ENCODE results near the gene CNGB1.

The CNGB1 gene

DNA sequence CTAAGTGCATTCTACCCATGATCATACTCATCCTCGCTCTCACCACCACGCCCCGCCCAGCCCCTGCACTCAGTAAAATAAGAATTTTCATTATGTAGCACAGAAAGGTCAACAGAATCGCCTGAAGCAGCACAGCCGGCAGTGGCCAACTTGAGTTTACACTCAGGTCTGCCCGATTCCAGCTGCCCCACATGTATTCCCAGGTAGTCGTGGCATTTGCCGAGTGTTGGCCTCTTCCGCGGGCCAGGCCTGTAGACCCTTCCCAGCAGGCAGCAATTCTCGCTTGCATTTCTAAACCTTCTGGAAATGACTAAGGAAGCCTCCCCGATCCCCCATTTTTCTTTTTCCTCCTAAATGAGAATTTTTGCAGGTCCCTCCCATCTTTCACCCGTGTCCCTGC, 609 bp downstream of the CNGB1 start:
- DNase-seq, result no peak

DNA sequence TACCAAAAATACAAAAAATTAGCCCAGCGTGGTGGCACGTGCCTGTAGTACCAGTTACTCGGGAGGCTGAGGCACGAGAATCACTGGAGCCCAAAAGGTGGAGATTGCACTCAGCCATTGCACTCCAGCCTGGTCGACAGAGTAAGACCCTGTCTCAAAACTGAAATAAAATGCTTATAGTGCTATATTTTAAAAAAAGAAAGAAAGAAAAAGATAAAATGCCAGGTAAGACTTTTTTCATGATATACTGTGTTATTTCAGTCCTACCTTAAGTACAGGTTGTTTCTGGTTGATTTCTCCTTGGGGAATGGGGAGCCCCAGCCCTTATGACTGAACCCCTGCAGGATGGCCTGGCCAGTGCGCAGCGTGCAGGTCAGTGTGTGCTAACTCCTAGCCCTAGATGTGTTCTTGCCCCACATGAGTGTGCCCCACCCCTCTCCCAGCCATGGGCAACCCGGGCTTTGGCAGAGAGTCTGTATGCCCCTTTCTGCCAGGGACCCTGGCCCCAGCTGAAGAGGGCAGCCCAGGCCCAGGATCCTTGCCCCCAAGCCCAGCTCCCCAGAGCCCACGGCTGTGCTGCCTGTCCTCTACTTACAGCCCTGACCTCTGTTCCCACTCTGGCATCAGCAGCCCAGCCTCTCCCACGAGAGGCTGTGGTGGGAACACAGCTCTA, 1.3 kb downstream of the CNGB1 start:
- DNase-seq, result no peak

DNA sequence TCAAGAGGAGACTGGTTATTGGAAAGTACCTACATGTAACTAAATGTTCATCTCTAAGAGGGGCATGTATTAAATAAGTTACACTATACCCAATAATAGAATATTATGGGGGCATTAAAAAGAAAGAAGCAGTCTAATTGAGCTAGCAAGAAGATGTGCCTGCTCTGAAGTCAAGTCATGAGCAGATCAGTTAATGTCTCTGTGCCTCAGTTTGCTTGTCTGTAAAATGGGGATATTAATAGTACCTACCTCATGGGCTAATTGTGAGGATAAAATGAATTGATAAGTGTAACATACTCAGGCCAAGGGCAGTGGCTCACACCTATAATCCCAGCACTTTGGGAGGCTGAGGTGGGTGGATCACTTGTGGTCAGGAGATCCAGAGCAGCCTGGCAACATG, 3.0 kb downstream of the CNGB1 start:
- DNase-seq, result no peak

DNA sequence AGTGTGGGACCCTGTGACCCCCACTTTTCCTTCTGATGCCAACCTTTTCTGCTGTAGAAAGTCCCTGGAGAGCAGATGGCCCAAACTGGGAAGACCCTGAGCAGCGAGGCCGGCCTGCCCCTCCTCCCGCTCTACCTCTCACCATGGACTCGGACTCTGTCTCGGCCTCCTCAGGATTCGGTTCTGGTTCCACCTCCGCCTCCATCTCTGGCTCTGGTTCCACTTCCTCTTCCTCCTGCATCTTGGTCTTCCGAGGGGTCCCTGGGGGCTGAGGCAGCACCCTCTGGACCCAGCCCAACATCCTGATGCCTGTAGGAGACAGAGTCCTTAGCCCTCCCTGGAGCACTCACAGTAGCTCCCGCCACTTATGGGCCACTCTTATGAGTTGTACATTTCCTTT, 3.9 kb downstream of the CNGB1 start:
- DNase-seq, result no peak

DNA sequence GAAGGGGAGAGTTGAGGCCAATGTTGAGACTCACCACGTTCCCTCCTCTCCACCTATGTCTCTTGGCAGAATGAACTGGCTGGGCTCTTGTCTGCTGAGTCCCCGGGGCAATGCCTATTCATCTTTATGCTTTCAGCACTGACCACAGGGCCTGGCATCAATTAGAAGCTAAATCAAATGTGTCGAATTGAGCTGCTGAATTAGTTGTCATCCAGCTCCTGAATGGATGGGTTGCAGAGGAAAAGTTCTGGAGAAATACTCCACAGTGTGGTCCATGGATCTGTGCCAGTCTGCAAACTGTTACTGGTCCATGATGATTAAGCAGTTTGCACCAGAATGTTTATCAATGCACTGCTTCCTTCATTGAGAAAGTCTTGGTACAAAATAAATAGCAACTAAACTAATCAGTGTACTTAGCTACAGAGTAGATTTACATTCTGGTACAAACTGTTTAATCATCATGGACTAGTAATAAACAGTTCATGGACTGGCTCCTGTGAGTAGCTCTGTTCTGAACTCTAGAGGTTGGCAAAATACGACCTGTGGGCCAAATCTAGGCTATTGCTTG, 4.6 kb downstream of the CNGB1 start:
- DNase-seq, result no peak

DNA sequence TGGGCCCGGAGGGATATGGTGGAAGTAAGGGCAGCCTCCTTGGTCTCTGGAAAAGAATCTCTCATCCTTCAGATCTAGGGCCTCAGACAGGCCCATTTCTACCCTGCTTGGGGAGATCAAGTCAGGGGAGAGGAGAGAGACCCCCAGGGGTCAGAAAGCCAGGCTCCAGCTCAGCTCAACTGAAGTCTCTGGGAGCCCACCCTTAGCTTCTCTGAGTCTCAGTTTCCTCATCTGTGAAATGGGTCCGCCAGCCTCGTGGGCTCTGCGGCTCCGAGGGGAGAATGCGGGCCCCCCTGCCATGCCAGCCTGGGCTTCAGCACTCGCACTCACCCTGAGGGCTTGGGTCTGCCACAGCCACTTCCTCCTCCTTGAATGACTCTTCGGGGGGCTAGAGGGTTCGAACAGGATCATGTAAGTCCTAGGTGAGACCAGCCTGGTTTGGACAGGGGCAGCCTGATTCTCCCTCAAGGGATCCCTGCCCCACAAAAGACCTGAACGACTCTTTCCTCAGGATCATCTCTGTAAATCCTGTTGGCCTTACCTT, 6.7 kb downstream of the CNGB1 start:
- DNase-seq, result no peak

DNA sequence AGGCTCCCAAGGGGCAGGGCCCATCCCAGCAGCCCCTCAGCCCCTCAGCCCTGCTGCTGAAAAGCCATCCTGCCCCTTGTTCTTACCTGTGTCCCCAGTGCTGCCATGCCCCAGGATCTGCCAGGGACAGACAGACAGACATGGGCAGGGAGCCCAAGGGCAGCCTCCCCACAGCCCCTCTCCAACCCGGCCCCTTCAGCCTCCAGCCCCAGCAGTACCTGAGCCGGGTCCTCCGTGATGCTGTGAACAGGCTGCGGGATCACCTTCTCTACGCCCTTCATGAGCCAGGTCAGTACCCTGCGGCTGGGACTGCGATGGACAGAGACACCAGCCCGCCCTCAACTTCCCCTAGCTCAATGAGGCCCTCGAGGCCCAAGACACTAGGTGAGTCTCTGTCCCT, 8.2 kb downstream of the CNGB1 start:
- DNase-seq, result no peak

DNA sequence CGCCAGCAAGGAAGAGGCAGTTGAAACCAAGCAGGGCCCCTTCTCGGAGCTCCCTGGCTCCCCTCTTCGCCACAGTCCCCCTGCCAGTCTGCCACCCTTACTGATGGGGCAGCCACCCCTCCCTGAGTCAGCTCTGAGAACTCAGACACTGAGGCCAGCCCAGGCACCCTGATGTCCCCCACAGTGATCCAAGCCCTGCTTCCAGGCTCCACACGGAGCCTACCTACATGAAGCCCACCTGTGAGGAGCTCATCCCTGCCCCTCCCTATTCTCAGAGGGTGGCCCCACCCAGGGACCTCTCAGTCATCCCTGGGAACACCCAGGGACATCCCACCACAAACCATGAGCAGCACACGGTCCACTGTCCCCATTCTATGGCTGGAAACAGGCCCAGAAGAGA, 8.9 kb downstream of the CNGB1 start:
- DNase-seq, result no peak

DNA sequence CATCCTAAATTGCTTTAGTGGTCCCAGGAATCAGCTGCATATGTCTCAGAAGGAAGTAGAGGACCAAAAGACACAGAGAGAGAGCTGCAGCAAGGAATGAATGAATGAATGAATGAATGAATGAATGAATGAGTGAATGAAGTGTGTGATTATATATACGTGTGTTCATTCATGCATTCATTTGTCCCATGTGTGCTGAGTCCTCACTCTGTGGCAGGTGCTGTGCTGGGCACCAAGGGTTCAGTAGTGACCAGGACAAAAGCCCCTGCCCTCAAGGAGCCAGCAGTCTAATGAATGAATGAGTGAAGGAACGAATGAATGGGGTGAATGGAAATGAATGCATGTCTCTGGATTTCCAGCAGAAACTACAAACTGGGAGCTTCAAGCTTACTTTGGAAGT, 9.4 kb downstream of the CNGB1 start:
- DNase-seq, result no peak

DNA sequence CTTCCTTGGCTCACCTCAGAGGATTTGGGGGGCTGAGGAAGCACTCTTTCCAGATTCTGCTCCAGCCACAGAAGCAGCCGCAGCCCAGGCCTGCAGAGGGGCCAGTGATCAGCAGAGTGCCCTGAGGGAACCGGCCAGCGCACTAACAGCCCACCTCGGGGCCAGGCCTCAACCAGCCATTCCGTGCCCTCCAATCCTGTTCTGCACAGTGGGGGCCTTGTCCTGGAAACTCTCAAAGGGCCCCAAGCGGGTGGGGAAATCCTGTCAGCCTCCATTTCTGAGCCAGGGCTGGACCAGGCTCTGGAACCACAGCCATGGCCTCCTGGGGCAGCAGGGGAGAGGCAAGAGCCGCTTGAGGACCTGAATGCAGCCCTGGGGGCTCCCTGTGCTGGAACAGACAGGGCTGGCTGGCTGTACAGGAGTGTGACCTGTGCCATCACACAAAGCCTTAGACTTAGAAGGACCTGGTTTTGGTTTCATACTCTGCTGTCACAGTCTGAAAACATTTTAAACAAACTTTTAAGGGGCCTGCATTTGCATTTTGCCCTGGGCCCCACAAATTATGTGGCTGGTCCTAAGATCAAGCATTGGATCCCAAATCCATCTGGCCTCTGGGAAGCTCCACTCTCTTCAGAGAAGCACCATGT, 10.0 kb downstream of the CNGB1 start:
- no peak for DNase-seq

DNA sequence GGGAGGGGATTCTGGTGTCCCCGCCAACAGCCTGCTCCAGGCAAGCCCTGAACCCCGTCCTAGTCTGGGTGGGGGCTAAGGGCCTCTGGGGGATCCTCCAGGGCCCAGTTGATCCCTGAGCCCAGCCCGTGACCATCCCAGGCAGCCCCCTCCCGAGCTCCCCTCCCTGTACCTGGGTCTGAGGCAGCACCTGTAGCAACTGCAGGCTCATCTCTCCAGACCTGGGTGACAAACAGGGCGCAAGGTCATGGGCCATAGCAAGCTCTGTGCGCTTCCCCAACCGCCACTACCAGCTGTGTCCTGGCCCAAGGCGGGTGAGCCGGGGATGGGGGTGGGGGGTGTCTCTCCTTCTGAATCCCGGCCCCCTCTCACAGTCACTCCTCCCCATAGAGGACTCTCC, 10.6 kb downstream of the CNGB1 start:
- no peak for DNase-seq

DNA sequence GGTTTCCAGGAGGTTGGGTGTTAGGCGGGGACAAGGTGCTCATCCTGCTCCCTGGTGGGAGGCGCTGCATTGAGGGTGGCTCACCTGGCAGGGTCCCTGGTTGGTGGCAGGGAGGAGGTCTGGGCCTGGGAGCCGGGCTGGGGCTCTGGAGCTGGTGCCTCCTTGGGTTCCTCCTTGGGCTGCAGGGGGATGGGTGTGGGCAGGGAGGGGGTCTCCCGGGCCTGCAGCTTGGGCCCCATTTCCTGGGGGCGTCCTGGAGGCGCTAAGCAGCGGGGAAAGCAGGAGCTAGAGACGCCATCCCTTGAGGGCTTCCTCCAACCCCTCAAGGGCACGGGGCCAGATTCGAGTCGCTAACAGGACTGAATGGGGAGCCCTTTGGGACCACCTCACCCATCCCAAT, 11.1 kb downstream of the CNGB1 start:
- DNase-seq, result no peak

DNA sequence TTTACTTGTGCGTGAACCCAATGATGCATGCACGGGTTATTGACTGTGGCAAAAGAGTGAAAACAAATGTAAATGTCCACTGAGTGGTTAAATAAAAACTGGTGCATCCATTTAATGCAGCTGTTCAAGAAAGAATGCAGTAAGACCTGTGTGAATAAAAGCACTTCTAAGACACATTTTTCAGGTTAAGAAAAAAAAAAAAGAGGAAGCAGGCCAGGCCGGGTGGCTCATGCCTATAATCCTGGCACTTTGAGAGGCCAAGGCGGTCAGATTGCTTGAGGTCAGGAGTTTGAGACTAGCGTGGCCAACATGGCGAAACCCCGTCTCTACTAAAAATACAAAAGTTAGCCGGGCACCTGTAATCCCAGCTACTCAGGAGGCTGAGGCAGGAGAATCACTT, 11.8 kb downstream of the CNGB1 start:
- no peak for DNase-seq

DNA sequence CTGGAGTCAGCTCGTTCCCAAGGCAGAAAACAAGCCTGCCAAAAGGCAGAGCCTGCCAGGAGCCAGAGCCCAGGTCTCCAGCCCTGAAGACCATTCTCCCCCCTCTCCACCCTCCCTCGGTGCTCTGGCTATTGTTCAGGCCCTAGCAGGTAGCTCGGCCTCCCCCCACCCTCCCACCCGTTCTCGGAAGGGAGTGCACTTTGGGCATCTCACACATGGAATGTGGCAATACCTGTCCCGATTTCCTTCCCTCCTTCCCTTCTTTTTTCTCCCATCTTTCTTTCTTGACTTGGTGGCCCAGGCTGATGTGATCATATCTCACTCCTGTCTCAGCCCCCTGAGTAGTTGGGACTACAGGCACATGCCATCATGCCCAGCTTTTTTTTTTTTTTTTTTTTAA, 12.4 kb downstream of the CNGB1 start:
- DNase-seq, result no peak

DNA sequence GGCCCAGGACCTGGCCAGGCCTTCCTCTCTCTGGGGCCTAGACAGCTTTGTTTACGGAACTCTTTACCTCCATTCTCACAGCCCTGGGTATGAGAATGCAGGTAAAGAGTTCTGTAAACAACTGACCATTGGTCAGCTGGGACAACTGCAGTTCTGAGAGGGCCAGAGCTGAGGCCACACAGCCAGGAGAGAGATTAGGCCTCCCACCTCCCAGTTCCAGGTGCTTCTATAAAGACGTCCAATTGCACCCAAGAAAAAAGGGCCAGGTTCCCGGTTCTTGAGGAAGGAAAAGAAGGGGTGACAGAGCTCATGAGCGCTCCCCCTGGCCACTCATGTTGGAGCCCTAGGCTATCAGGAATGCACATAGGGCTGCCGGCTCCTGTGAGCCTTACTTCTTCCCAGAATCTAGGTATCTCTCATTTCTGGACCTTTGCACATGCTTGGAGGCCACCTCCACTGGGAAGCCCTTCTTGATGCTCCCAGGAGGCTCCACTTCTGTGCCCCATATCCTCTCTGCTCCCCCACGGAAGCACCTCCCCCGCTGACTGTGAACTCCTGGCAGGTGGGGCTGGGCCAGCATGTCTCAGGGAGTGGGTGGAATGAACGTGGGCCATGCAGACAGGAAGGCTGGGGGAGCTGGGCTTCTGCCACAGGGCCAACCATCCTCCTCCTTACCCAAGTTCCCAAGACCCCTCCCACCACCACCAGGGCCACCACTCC, 13.1 kb downstream of the CNGB1 start:
- DNase-seq, result no peak

DNA sequence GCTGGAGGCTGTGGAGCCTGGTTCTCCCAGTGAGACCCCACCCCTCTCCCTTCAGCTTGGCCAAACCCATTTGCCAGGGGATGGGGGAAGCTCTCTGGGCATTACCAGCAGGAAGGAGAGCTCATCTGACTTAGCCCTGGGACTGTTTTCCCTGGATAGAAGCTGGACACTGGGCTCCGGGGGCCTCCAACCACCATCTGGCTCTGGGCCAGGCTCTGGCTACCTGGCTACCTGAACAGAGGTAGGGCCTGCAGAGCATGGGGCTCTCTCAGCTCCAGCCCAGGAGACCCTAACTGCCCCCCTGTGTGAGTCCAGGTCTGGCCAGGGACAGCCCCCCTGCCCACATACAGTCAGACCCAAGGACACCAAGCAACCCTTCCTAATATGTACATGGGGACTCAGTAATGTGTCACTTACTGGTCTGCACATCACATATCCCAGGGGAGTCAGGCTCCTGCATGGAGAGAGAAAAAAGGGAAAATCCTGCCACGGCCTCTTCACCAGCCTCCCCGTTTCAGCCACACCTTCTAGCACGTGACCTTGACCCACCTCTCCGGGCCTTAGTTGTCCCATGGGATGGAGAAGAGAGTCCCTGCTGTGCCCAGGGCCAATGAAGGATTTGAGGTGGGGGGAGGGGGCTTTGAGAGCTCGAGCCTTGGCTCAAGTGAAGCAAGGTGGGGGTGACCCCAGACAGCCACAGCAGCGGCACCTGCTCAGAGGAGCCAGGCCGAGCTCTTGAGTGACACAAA, 13.8 kb downstream of the CNGB1 start:
- DNase-seq, result no peak

DNA sequence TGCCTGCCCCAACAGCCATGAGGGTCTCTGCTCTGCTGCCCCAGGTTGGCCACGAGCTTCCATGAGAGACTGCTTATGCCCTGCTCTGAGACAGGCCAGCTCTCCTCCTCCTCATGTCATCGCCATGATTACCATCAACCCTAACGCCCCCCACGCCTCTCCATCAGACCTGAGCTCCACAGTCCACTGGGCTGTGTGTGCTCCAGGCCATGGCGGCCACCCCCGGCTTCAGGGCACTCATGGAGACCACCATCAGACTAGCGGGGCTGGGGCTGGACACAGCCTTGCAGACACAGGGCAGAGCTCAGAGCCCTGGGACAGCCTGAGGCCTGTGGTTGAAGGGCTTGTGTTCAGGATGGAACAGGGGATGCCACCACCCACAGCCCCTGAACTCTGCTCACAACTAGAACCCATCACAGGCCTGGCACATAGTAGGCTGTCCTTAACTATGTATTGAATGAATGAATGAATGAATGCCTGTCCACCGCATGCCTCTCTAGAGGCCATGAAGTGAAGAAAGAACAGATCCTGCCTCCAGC, 14.6 kb downstream of the CNGB1 start:
- DNase-seq, result no peak

DNA sequence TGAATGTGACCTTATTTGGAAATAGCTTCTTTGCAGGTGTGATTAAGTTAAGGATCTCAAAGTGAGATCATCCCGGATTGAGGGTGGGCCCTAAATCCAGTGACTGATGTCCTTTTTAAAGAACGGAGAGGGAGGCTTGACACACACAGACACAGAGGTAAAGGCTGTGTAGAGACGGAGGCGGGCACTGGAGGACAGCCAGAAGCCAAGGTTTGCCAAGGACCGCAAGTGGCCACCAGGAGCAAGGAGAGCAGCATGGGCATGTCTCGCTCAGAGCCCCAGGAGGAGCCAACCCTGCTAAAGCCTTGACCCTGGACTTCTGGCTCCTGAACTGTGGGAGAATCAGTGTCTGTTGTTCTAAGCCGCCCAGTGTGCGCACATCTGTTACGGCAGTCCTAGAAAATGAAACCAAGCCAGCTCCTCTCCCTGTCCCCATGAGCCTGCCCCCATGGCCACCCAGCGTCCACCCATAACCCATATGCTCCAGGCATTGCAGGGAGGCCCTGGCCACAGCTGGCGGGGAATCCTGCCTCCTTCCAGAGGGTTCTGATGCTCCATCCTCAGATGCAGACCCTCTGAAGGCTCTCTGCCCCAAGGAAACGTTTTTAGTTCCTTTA, 15.2 kb downstream of the CNGB1 start:
- no peak for DNase-seq

DNA sequence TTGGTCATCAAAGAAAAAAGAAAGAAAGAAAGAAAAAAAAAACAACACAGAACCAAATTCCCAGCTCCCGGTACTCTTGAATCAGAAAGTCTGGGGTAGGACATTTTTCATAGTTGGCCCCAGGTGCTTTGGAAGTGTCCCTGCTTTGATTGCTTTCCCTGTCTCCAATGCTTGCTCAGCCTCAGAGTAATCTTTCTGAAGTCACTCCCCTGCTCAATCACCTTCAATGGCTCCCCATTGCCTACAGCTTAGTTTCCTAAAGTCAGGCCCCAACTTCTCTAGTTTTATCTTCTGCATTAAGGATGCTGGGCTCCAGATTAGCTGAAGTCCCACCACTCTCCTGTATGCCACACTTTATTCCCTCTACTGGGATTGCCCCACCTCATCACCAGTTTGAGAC, 17.1 kb downstream of the CNGB1 start:
- DNase-seq, result no peak

DNA sequence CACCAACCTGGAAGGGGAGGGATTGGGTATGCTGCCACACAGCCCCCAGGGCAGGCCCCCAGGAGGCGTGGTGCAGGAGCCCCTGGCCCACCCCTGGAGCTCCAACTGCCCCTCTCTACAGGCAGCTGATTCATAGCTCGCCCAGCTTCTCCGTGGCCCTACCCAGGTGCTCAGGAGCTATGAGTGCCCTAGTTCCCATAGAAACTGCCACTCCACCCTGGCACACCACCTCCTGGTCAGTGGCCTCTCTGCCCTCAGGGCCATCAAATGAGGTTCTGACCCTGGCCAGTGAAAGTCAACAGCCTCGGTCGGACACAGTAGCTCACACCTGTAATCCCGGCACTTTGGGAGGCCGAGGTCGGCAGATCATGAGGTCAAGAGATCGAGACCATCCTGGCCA, 18.0 kb downstream of the CNGB1 start:
- DNase-seq, result no peak

DNA sequence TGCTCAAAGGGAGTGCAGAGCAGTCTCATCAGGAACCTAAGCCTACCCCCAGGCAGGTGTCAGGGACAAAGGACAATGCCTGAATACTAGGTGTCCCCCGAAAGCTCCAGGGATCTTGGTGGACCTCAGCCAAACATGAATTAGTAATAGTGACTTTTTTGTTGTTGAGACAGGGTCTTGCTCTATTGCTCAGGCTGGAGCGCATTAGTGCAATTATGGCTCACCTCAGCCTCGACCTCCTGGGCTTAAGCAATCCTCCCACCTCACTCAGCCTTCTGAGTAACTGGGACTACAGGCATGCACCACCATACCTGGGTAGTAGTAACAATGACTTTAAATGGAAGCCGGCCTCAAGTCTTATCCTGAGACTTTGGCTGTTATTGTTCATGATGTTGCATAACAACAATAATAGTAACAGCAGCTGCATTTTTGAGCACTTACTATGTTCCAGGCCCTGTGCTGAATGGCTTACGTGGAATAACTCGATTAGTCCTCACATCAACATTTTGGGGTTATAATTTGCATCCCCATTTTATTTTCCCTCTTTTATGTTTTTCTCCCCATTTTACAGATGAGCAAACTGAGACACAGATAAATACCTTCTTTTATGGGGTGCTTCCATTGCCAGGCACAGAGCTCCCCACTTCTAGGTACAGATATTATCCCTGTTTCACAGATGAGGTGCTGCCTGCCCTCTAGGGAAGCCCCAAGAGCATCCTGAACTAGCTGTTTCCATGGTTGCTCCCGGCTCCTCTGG, 19.5 kb downstream of the CNGB1 start:
- no peak for DNase-seq

DNA sequence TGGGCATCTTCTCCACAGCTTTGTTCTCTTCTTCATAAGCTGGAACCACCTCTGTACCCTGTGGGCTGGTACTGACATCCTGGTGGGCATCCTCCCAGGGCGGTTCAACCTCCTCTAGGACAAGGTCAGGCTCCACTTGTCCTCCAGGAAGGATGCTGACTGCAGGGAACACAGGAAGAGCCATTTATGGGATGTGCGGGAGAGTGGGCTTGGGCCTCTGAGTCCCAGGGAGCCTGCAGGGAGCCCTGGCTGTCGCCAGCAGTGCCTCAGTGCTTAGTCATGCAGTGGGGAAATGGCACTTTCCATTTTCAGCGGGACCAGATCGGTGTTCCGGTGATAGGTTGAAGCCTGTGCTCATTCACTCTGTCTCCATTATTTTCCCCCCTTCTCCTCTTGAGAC, 20.5 kb downstream of the CNGB1 start:
- DNase-seq, result no peak

Data from DMS 273 treated with DMSO at 0.1 percent for 48 hours (cell line).